ENCODE data around the gene DCLK2. TPM values are rescaled to one million over a fixed set of nuclear protein-coding genes. Genes with fewer than 3 reads are reported as not detected.

The DCLK2 gene
- total RNA-seq, 1 experiment from 2014 or later = 2.9 TPM

DNA sequence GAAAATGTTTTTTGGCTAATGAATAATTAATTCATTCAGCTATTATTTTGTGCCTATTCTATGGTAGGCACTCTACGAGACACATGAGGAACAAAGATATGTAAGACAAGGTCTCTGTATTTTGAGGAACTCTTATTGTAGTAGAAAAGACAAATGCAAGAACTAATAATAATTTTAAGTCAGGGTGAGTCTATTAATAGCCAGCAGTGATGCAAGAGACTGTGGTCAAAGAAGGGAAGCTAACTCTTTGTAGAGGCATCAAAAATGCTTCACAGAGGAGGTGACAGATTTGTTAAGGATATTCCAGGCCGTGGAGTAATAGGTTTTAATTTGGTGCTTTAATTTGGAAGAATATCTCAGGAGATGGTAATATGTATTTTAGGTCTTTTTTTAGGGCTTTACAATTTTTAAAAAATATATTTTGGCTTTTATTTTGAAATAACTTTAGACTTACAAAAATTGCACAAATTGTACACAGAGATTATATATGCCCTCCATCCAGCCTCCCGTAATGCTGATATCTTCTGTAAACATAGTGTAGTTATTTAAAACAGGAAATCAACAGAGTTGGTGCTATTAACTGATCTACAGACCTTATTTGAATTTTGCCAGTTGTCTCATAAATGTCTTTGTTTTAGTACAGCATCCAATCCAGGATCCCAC, 48.1 kb downstream of the DCLK2 start:
- Mint-ChIP-seq H3K9me3 (ENCODE audit: unreplicated experiment) (peaks cover 5% of the 10 kb centered on the region), H3K36me3 (ENCODE audit: insufficient read depth, unreplicated experiment) (no peaks in the 10 kb centered on the region), H3K27ac (ENCODE audit: unreplicated experiment) (no peak overlapping the region), H3K4me1 (ENCODE audit: low read depth, unreplicated experiment) (no peaks in the 10 kb centered on the region), H3K27me3 (ENCODE audit: insufficient read depth, unreplicated experiment) (peaks cover 3% of the 10 kb centered on the region), H3K4me3 (ENCODE audit: unreplicated experiment) (no peak overlapping the region)
- intact Hi-C loops (cut with micrococcal nuclease; ENCODE audit: unreplicated experiment) = no loop called here
- ChIA-PET CTCF (no interaction called here), POLR2A (no interaction called here)
- no TSS peak for BruUV-seq (replicated peaks)
- TF ChIP-seq CTCF (IDR thresholded peaks at IDR 0.05; ENCODE audit: insufficient read depth in 1 of 2, low read depth in 1 of 2, low read length in 1 of 2, severe bottlenecking in 1 of 2, unreplicated experiment in 1 of 2) = no peak
- DNase-seq = no peak
- Histone ChIP-seq H3K36me3 (ENCODE audit: control insufficient read depth, insufficient read depth, low read length) (no peaks in the 10 kb centered on the region), H3K4me1 (no peaks in the 10 kb centered on the region), H3K4me3 (ENCODE audit: low read depth, low read length) (no peak overlapping the region), H3K9me3 (no peaks in the 10 kb centered on the region), H3K27me3 (replicated peaks; ENCODE audit: control insufficient read depth, insufficient read depth, low read length) (no peaks in the 10 kb centered on the region; the same call in 1 of the 2 replicates)

- H3K27me3 Mint-ChIP-seq (ENCODE audit: insufficient read depth, unreplicated experiment) = peaks cover 3% of the 10 kb centered on the region
- Histone ChIP-seq H3K4me1 (no peaks in the 10 kb centered on the region), H3K4me3 (ENCODE audit: low read depth, low read length) (no peak overlapping the region), H3K9me3 (no peaks in the 10 kb centered on the region), H3K36me3 (ENCODE audit: control insufficient read depth, insufficient read depth, low read length) (no peaks in the 10 kb centered on the region), H3K27me3 (replicated peaks; ENCODE audit: control insufficient read depth, insufficient read depth, low read length) (no peaks in the 10 kb centered on the region; the same call in 1 of the 2 replicates)
- H3K4me3 Mint-ChIP-seq (ENCODE audit: unreplicated experiment) = no peak overlapping the region
- intact Hi-C loops (cut with micrococcal nuclease; ENCODE audit: unreplicated experiment) = no loop called here
- H3K4me1 Mint-ChIP-seq (ENCODE audit: low read depth, unreplicated experiment) = no peaks in the 10 kb centered on the region
- no peak for TF ChIP-seq CTCF (IDR thresholded peaks at IDR 0.05; ENCODE audit: insufficient read depth in 1 of 2, low read depth in 1 of 2, low read length in 1 of 2, severe bottlenecking in 1 of 2, unreplicated experiment in 1 of 2)
- CTCF ChIA-PET = no interaction called here
- POLR2A ChIA-PET = no interaction called here
- DNase-seq = no peak
- BruUV-seq (replicated peaks) = no TSS peak
- no peaks in the 10 kb centered on the region for H3K36me3 Mint-ChIP-seq (ENCODE audit: insufficient read depth, unreplicated experiment)
- peaks cover under 1% of the 10 kb centered on the region for H3K9me3 Mint-ChIP-seq (ENCODE audit: unreplicated experiment)
- no peak overlapping the region for H3K27ac Mint-ChIP-seq (ENCODE audit: unreplicated experiment)
Observed at GRCh38 chr4:150126864-150127203, 48.6 kb downstream of the DCLK2 start.

DNA sequence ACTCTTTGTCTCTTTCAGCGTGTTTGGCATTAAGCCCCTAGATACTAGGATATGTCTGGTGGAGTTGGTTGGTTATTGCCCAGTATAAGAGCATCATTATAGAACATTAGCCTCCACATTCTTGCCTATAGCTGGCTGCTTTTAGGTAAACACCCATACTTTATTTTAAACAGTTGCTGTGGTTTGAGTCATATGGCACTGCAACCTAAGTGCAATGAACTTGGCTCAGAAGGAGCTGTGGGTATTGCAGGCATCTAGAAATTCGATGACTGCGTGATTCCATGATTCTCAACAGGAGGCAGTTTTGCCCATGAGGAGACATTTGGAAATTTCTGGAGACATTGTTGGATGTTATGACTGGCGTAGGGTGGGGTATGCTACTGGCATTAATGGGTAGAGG, 49.5 kb downstream of the DCLK2 start:
- Histone ChIP-seq H3K36me3 (ENCODE audit: control insufficient read depth, insufficient read depth, low read length) (no peaks in the 10 kb centered on the region), H3K4me3 (ENCODE audit: low read depth, low read length) (no peak overlapping the region), H3K4me1 (no peaks in the 10 kb centered on the region), H3K9me3 (no peaks in the 10 kb centered on the region), H3K27me3 (replicated peaks; ENCODE audit: control insufficient read depth, insufficient read depth, low read length) (no peaks in the 10 kb centered on the region; the same call in 1 of the 2 replicates)
- DNase-seq = no peak
- no peak for TF ChIP-seq CTCF (IDR thresholded peaks at IDR 0.05; ENCODE audit: insufficient read depth in 1 of 2, low read depth in 1 of 2, low read length in 1 of 2, severe bottlenecking in 1 of 2, unreplicated experiment in 1 of 2)
- H3K4me1 Mint-ChIP-seq (ENCODE audit: low read depth, unreplicated experiment) = no peaks in the 10 kb centered on the region
- peaks cover 3% of the 10 kb centered on the region for H3K27me3 Mint-ChIP-seq (ENCODE audit: insufficient read depth, unreplicated experiment)
- H3K4me3 Mint-ChIP-seq (ENCODE audit: unreplicated experiment) = no peak overlapping the region
- no peaks in the 10 kb centered on the region for H3K36me3 Mint-ChIP-seq (ENCODE audit: insufficient read depth, unreplicated experiment)
- BruUV-seq (replicated peaks) = no TSS peak
- no peaks in the 10 kb centered on the region for H3K9me3 Mint-ChIP-seq (ENCODE audit: unreplicated experiment)
- no peak overlapping the region for H3K27ac Mint-ChIP-seq (ENCODE audit: unreplicated experiment)
- intact Hi-C loops (cut with micrococcal nuclease; ENCODE audit: unreplicated experiment) = no loop called here
- CTCF ChIA-PET = no interaction called here
- POLR2A ChIA-PET = no interaction called here
